Measurements from ENCODE around the gene NAV3. TPM values are rescaled to one million over a fixed set of nuclear protein-coding genes. Genes with fewer than 3 reads are reported as not detected.

The NAV3 gene
- total RNA-seq, 2 experiments from 2014 or later, result not detected

GRCh38 chr12:78199926-78200325, 369.2 kb downstream of the NAV3 start:
- CTCF ChIA-PET, result no interaction called here
- H3K36me3 Mint-ChIP-seq (ENCODE audit: low read depth), result no peaks in the 10 kb centered on the region
- no peaks in the 10 kb centered on the region for H3K4me1 Mint-ChIP-seq (ENCODE audit: low read depth)
- H3K9me3 Mint-ChIP-seq, result peaks cover 2% of the 10 kb centered on the region
- no peaks in the 10 kb centered on the region for H3K27me3 Mint-ChIP-seq (ENCODE audit: low read depth)
- no peak overlapping the region for H3K27ac Mint-ChIP-seq
- intact Hi-C loops (cut with micrococcal nuclease), result no loop called here
- DNase-seq, result no peak
- H3K4me3 Mint-ChIP-seq, result no peak overlapping the region

GRCh38 chr12:78204926-78205325, 374.2 kb downstream of the NAV3 start:
- Mint-ChIP-seq H3K9me3 (peaks cover 2% of the 10 kb centered on the region), H3K4me1 (ENCODE audit: low read depth) (no peaks in the 10 kb centered on the region), H3K27ac (no peak overlapping the region), H3K36me3 (ENCODE audit: low read depth) (no peaks in the 10 kb centered on the region), H3K27me3 (ENCODE audit: low read depth) (no peaks in the 10 kb centered on the region), H3K4me3 (no peak overlapping the region)
- intact Hi-C loops (cut with micrococcal nuclease), result no loop called here
- no peak for DNase-seq
- CTCF ChIA-PET, result no interaction called here

GRCh38 chr12:78208092-78208491, 377.4 kb downstream of the NAV3 start:
- CTCF ChIA-PET, result no interaction called here
- Mint-ChIP-seq H3K27ac (no peak overlapping the region), H3K4me3 (no peak overlapping the region), H3K27me3 (ENCODE audit: low read depth) (no peaks in the 10 kb centered on the region), H3K4me1 (ENCODE audit: low read depth) (no peaks in the 10 kb centered on the region), H3K9me3 (no peaks in the 10 kb centered on the region), H3K36me3 (ENCODE audit: low read depth) (no peaks in the 10 kb centered on the region)
- intact Hi-C loops (cut with micrococcal nuclease), result no loop called here
- DNase-seq, result no peak

- Mint-ChIP-seq H3K9me3 (no peaks in the 10 kb centered on the region), H3K27me3 (ENCODE audit: low read depth) (no peaks in the 10 kb centered on the region), H3K36me3 (ENCODE audit: low read depth) (no peaks in the 10 kb centered on the region), H3K27ac (no peak overlapping the region), H3K4me3 (no peak overlapping the region), H3K4me1 (ENCODE audit: low read depth) (no peaks in the 10 kb centered on the region)
- no peak for DNase-seq
- CTCF ChIA-PET, result no interaction called here
- intact Hi-C loops (cut with micrococcal nuclease), result no loop called here
These were observed 379.3 kb downstream of the NAV3 start for GRCh38 chr12:78209846-78210505.

GRCh38 chr12:78210506-78210860, 379.8 kb downstream of the NAV3 start:
- H3K36me3 Mint-ChIP-seq (ENCODE audit: low read depth), result no peaks in the 10 kb centered on the region
- DNase-seq, result no peak
- CTCF ChIA-PET, result no interaction called here
- intact Hi-C loops (cut with micrococcal nuclease), result no loop called here
- H3K4me1 Mint-ChIP-seq (ENCODE audit: low read depth), result no peaks in the 10 kb centered on the region
- H3K4me3 Mint-ChIP-seq, result no peak overlapping the region
- H3K9me3 Mint-ChIP-seq, result no peaks in the 10 kb centered on the region
- H3K27me3 Mint-ChIP-seq (ENCODE audit: low read depth), result no peaks in the 10 kb centered on the region
- no peak overlapping the region for H3K27ac Mint-ChIP-seq

GRCh38 chr12:78210894-78211302, 380.2 kb downstream of the NAV3 start:
- no peaks in the 10 kb centered on the region for H3K4me1 Mint-ChIP-seq (ENCODE audit: low read depth)
- H3K4me3 Mint-ChIP-seq, result no peak overlapping the region
- H3K9me3 Mint-ChIP-seq, result no peaks in the 10 kb centered on the region
- intact Hi-C loops (cut with micrococcal nuclease), result no loop called here
- H3K27me3 Mint-ChIP-seq (ENCODE audit: low read depth), result no peaks in the 10 kb centered on the region
- no peak for DNase-seq
- H3K36me3 Mint-ChIP-seq (ENCODE audit: low read depth), result no peaks in the 10 kb centered on the region
- CTCF ChIA-PET, result no interaction called here
- H3K27ac Mint-ChIP-seq, result no peak overlapping the region

GRCh38 chr12:78220811-78221210, 390.1 kb downstream of the NAV3 start:
- no peak for DNase-seq
- H3K27me3 Mint-ChIP-seq (ENCODE audit: low read depth), result no peaks in the 10 kb centered on the region
- CTCF ChIA-PET, result no interaction called here
- no peaks in the 10 kb centered on the region for H3K4me1 Mint-ChIP-seq (ENCODE audit: low read depth)
- H3K36me3 Mint-ChIP-seq (ENCODE audit: low read depth), result no peaks in the 10 kb centered on the region
- H3K27ac Mint-ChIP-seq, result no peak overlapping the region
- H3K9me3 Mint-ChIP-seq, result no peaks in the 10 kb centered on the region
- H3K4me3 Mint-ChIP-seq, result no peak overlapping the region
- intact Hi-C loops (cut with micrococcal nuclease), result no loop called here

- Mint-ChIP-seq H3K9me3 (no peaks in the 10 kb centered on the region), H3K4me3 (no peak overlapping the region), H3K36me3 (ENCODE audit: low read depth) (no peaks in the 10 kb centered on the region), H3K4me1 (ENCODE audit: low read depth) (no peaks in the 10 kb centered on the region), H3K27ac (no peak overlapping the region), H3K27me3 (ENCODE audit: low read depth) (no peaks in the 10 kb centered on the region)
- DNase-seq, result no peak
- CTCF ChIA-PET, result no interaction called here
- intact Hi-C loops (cut with micrococcal nuclease), result no loop called here
These were observed 393.5 kb downstream of the NAV3 start for GRCh38 chr12:78224154-78224553.

- no peak overlapping the region for H3K27ac Mint-ChIP-seq
- H3K4me3 Mint-ChIP-seq, result no peak overlapping the region
- intact Hi-C loops (cut with micrococcal nuclease), result no loop called here
- no peaks in the 10 kb centered on the region for H3K9me3 Mint-ChIP-seq
- no peaks in the 10 kb centered on the region for H3K27me3 Mint-ChIP-seq (ENCODE audit: low read depth)
- no peak for DNase-seq
- peaks cover 3% of the 10 kb centered on the region for H3K4me1 Mint-ChIP-seq (ENCODE audit: low read depth)
- H3K36me3 Mint-ChIP-seq (ENCODE audit: low read depth), result no peaks in the 10 kb centered on the region
- CTCF ChIA-PET, result no interaction called here
These were observed 396.1 kb downstream of the NAV3 start for GRCh38 chr12:78226763-78227162.

GRCh38 chr12:78229591-78230101, 399.0 kb downstream of the NAV3 start:
- DNase-seq, result peak; percentile 47
- H3K4me3 Mint-ChIP-seq, result no peak overlapping the region
- intact Hi-C loops (cut with micrococcal nuclease), result no loop called here
- H3K27me3 Mint-ChIP-seq (ENCODE audit: low read depth), result no peaks in the 10 kb centered on the region
- CTCF ChIA-PET, result no interaction called here
- no peaks in the 10 kb centered on the region for H3K36me3 Mint-ChIP-seq (ENCODE audit: low read depth)
- H3K27ac Mint-ChIP-seq, result no peak overlapping the region
- peaks cover 3% of the 10 kb centered on the region for H3K4me1 Mint-ChIP-seq (ENCODE audit: low read depth)
- no peaks in the 10 kb centered on the region for H3K9me3 Mint-ChIP-seq

- H3K4me3 Mint-ChIP-seq, result no peak overlapping the region
- H3K27ac Mint-ChIP-seq, result no peak overlapping the region
- no peaks in the 10 kb centered on the region for H3K27me3 Mint-ChIP-seq (ENCODE audit: low read depth)
- H3K4me1 Mint-ChIP-seq (ENCODE audit: low read depth), result peaks cover 3% of the 10 kb centered on the region
- intact Hi-C loops (cut with micrococcal nuclease), result no loop called here
- CTCF ChIA-PET, result no interaction called here
- no peaks in the 10 kb centered on the region for H3K36me3 Mint-ChIP-seq (ENCODE audit: low read depth)
- no peaks in the 10 kb centered on the region for H3K9me3 Mint-ChIP-seq
- no peak for DNase-seq
These were observed 402.1 kb downstream of the NAV3 start for GRCh38 chr12:78232756-78233155.

- Mint-ChIP-seq H3K9me3 (no peaks in the 10 kb centered on the region), H3K36me3 (ENCODE audit: low read depth) (no peaks in the 10 kb centered on the region), H3K27ac (no peak overlapping the region), H3K4me1 (ENCODE audit: low read depth) (no peaks in the 10 kb centered on the region), H3K4me3 (no peak overlapping the region), H3K27me3 (ENCODE audit: low read depth) (no peaks in the 10 kb centered on the region)
- intact Hi-C loops (cut with micrococcal nuclease), result no loop called here
- DNase-seq, result no peak
- CTCF ChIA-PET, result no interaction called here
These were observed 405.6 kb downstream of the NAV3 start for GRCh38 chr12:78236264-78236663.

GRCh38 chr12:78239544-78239943, 408.9 kb downstream of the NAV3 start:
- CTCF ChIA-PET, result no interaction called here

More at GRCh38 chr12:78239544-78239943, 408.9 kb downstream of the NAV3 start:
- Mint-ChIP-seq H3K4me1 (ENCODE audit: low read depth) (no peaks in the 10 kb centered on the region), H3K27ac (no peak overlapping the region), H3K36me3 (ENCODE audit: low read depth) (no peaks in the 10 kb centered on the region), H3K9me3 (no peaks in the 10 kb centered on the region), H3K4me3 (no peak overlapping the region), H3K27me3 (ENCODE audit: low read depth) (no peaks in the 10 kb centered on the region)
- DNase-seq, result no peak
- intact Hi-C loops (cut with micrococcal nuclease), result no loop called here

All from activated naive CD4-positive, alpha-beta T cell treated with anti-CD3 and anti-CD28 coated beads for 36 hours (primary cell).